HCT116 (cell line): ENCODE data around the gene CDH4. TPM values are rescaled to one million over a fixed set of nuclear protein-coding genes. Genes with fewer than 3 reads are reported as not detected.

Experiments
- ATAC-seq: fragments of 200-7000 bp; cut with Tn5 transposase; 2 replicates; pipeline ENCODE4 v1.9.1; 2020; ENCODE audit warnings: mild to moderate bottlenecking, moderate library complexity
- BruUV-seq: library from RNA; stranded (reverse); fragments of 400-500 nt; replicated peaks from 2 replicates; lab custom pipeline; 2021; lab: Mats Ljungman, UMichigan
- CTCF ChIA-PET: fragments of 300-600 bp; sonication (Branson Sonifier 250); formaldehyde crosslinking; loops from one replicate; lab custom pipeline; 2021; ENCODE audit warnings: antibody characterized with exemption; lab: Charles Lee
- POLR2A ChIA-PET: fragments of 300-600, 350-600 bp; sonication (Branson Sonifier 250); formaldehyde crosslinking; loops from one replicate; lab custom pipeline; 2021; ENCODE audit warnings: antibody characterized with exemption; lab: Charles Lee
- RAD21 ChIA-PET, 2 experiments: fragments of 300-600 bp; sonication (Branson Sonifier 250); formaldehyde crosslinking; loops; one replicate each; lab custom pipeline; 2023; ENCODE audit warnings: low total read pairs in 2 of 2; ENCODE audit not compliant: uncharacterized antibody in 2 of 2, unreplicated experiment in 2 of 2, low non-redundant PET in 1 of 2; lab: Charles Lee
- DNase-seq: peaks from one replicate; pipeline ENCODE4 v3.0.0-alpha.2; 2010; ENCODE audit warnings: low read depth, low spot score
- H2AFZ ChIP-seq: fragments of 200-600 bp; shearing (Covaris generic), sonication (generic); 2 replicates; pipeline ENCODE4 v1.6.1; 2017; ENCODE audit warnings: low read depth, mixed run types, mixed read lengths, antibody characterized with exemption, low read length; ENCODE audit not compliant: poor library complexity, severe bottlenecking
- H3K27ac ChIP-seq: 2 replicates; pipeline ENCODE4 v1.5.1; 2012; ENCODE audit warnings: low read depth, low read length
- H3K27me3 ChIP-seq: fragments of 200-600 bp; sonication (generic); 2 replicates; pipeline ENCODE4 v1.6.1; 2016; ENCODE audit warnings: mixed run types, low read length, mixed read lengths; ENCODE audit not compliant: insufficient read depth
- H3K36me3 ChIP-seq, 2 experiments: fragments of 200-500 bp in 1 of 2; fragments of 200-600 bp in 1 of 2; sonication (Bioruptor generic) in 1 of 2; sonication (generic) in 1 of 2; 2 replicates each; pipeline versions ENCODE4 v1.5.1 to v1.6.1; 2014 to 2016; ENCODE audit warnings: low read length in 2 of 2, inconsistent platforms in 1 of 2, mixed read lengths in 1 of 2, mixed run types in 1 of 2; ENCODE audit not compliant: insufficient read depth in 2 of 2, control insufficient read depth in 1 of 2
- H3K4me1 ChIP-seq, 2 experiments: fragments of 200-600 bp in 1 of 2; sonication (generic) in 1 of 2; 2 replicates each; pipeline versions ENCODE4 v1.5.1 to v1.6.1; 2012 to 2017; ENCODE audit warnings: low read length in 2 of 2, inconsistent platforms in 1 of 2, mild to moderate bottlenecking in 1 of 2, mixed read lengths in 1 of 2, mixed run types in 1 of 2, moderate library complexity in 1 of 2; ENCODE audit not compliant: insufficient read depth in 2 of 2, control insufficient read depth in 1 of 2
- H3K4me2 ChIP-seq: fragments of 200-600 bp; sonication (generic); 2 replicates; pipeline ENCODE4 v1.6.1; 2017; ENCODE audit warnings: mixed run types, low read length, mixed read lengths
- H3K4me3 ChIP-seq, 2 experiments: fragments of 200-600 bp in 1 of 2; sonication (generic) in 1 of 2; replicated peaks in 1 of 2; 2 replicates each; pipeline ENCODE4 v1.5.1; 2011 to 2016; ENCODE audit warnings: low read length in 2 of 2, control low read depth in 1 of 2, low read depth in 1 of 2, mild to moderate bottlenecking in 1 of 2, mixed read lengths in 1 of 2, mixed run types in 1 of 2
- H3K79me2 ChIP-seq: fragments of 200-600 bp; sonication (generic); 2 replicates; pipeline ENCODE4 v1.6.1; 2017; ENCODE audit warnings: mild to moderate bottlenecking, mixed run types, low read length, moderate library complexity, mixed read lengths; ENCODE audit not compliant: insufficient read depth
- H3K9ac ChIP-seq: fragments of 200-600 bp; sonication (generic); 2 replicates; pipeline ENCODE4 v1.6.1; 2016; ENCODE audit warnings: low read length, mixed read lengths
- H3K9me2 ChIP-seq: fragments of 200-600 bp; sonication (generic), shearing (Covaris generic); 2 replicates; pipeline ENCODE4 v1.6.1; 2017; ENCODE audit warnings: mixed run types, mild to moderate bottlenecking, moderate library complexity; ENCODE audit not compliant: insufficient read depth
- H3K9me3 ChIP-seq, 2 experiments: fragments of 200-500 bp in 1 of 2; fragments of 200-600 bp in 1 of 2; sonication (Bioruptor generic) in 1 of 2; sonication (generic) in 1 of 2; 2 replicates each; pipeline ENCODE4 v1.6.1; 2014 to 2017; ENCODE audit warnings: low read length in 2 of 2, mixed read lengths in 2 of 2, inconsistent platforms in 1 of 2, low read depth in 1 of 2, mild to moderate bottlenecking in 1 of 2, mixed run types in 1 of 2, moderate library complexity in 1 of 2; ENCODE audit not compliant: control insufficient read depth in 1 of 2, insufficient read depth in 1 of 2
- H4K20me1 ChIP-seq: fragments of 200-600 bp; sonication (generic), shearing (Covaris generic); 2 replicates; pipeline ENCODE4 v1.6.1; 2017; ENCODE audit warnings: mixed run types, mild to moderate bottlenecking, moderate library complexity; ENCODE audit not compliant: insufficient read depth
- ATF3 ChIP-seq: IDR thresholded peaks from 2 replicates; pipeline ENCODE4 v1.6.1; 2012
- CBX3 ChIP-seq: IDR thresholded peaks from 2 replicates; pipeline ENCODE4 v1.6.1; 2012; ENCODE audit warnings: low read depth
- CEBPB ChIP-seq: IDR thresholded peaks from 2 replicates; pipeline ENCODE4 v1.6.1; 2012; ENCODE audit warnings: low read depth
- EGR1 ChIP-seq: IDR thresholded peaks from 2 replicates; pipeline ENCODE4 v1.6.1; 2012; ENCODE audit warnings: low read depth
- ELF1 ChIP-seq: IDR thresholded peaks from 2 replicates; pipeline ENCODE4 v1.6.1; 2012; ENCODE audit warnings: low read depth, borderline replicate concordance
- EZH2 ChIP-seq: fragments of 200-600 bp; sonication (generic); IDR thresholded peaks from 2 replicates; pipeline ENCODE4 v1.6.1; 2017; ENCODE audit warnings: antibody characterized with exemption, mixed run types
- EZH2phosphoT487 ChIP-seq: fragments of 200-600 bp; IDR thresholded peaks from 2 replicates; pipeline ENCODE4 v1.6.1; 2018; ENCODE audit warnings: antibody characterized with exemption, borderline replicate concordance
- SP1 ChIP-seq: IDR thresholded peaks from 2 replicates; pipeline ENCODE4 v1.6.1; 2012; ENCODE audit warnings: low read depth
- SRF ChIP-seq: IDR thresholded peaks from 2 replicates; pipeline ENCODE4 v1.6.1; 2012; ENCODE audit warnings: low read depth
- ZFX ChIP-seq: fragments of 450-650 bp; IDR thresholded peaks from 2 replicates; pipeline ENCODE4 v1.6.1; 2017
- intact Hi-C: fragments of 100-400 bp; cut with micrococcal nuclease; formaldehyde crosslinking; loops from 2 replicates; pipeline ENCODE4 v1.10.0; 2022
- total RNA-seq: library from RNA; stranded (reverse); gene quantifications from one replicate; pipeline ENCODE4 v1.2.1, GENCODE V29; 2021; ENCODE audit not compliant: unreplicated experiment
- TF ChIP-seq, protein P1 (sequence below): IDR thresholded peaks from 2 replicates; pipeline ENCODE4 v1.6.1; 2012; ENCODE audit warnings: low read depth

CDH4 gene
- total RNA-seq, 1 experiment from 2014 or later, result not detected

GRCh38 chr20:61682996-61683681 lies 431.1 kb downstream of the CDH4 start (continued):
- TF ChIP-seq CEBPB (no peak), ATF3 (no peak), SRF (no peak), EZH2phosphoT487 (no peak), EGR1 (no peak), ELF1 (no peak), SP1 (no peak)
- TF ChIP-seq, protein P1, sequence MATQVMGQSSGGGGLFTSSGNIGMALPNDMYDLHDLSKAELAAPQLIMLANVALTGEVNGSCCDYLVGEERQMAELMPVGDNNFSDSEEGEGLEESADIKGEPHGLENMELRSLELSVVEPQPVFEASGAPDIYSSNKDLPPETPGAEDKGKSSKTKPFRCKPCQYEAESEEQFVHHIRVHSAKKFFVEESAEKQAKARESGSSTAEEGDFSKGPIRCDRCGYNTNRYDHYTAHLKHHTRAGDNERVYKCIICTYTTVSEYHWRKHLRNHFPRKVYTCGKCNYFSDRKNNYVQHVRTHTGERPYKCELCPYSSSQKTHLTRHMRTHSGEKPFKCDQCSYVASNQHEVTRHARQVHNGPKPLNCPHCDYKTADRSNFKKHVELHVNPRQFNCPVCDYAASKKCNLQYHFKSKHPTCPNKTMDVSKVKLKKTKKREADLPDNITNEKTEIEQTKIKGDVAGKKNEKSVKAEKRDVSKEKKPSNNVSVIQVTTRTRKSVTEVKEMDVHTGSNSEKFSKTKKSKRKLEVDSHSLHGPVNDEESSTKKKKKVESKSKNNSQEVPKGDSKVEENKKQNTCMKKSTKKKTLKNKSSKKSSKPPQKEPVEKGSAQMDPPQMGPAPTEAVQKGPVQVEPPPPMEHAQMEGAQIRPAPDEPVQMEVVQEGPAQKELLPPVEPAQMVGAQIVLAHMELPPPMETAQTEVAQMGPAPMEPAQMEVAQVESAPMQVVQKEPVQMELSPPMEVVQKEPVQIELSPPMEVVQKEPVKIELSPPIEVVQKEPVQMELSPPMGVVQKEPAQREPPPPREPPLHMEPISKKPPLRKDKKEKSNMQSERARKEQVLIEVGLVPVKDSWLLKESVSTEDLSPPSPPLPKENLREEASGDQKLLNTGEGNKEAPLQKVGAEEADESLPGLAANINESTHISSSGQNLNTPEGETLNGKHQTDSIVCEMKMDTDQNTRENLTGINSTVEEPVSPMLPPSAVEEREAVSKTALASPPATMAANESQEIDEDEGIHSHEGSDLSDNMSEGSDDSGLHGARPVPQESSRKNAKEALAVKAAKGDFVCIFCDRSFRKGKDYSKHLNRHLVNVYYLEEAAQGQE, result no peak

GRCh38 chr20:61683721-61684120 lies 431.7 kb downstream of the CDH4 start:
- no TSS peak for BruUV-seq
- ChIA-PET POLR2A (no interaction called here), CTCF (no interaction called here)

More at GRCh38 chr20:61683721-61684120, 431.7 kb downstream of the CDH4 start:
- no peak overlapping the region for H3K9ac ChIP-seq
- no peak overlapping the region for H3K4me2 ChIP-seq
- no peaks in the 10 kb centered on the region for H4K20me1 ChIP-seq
- H3K27ac ChIP-seq, result no peak overlapping the region
- H3K9me3 ChIP-seq, result no peaks in the 10 kb centered on the region
- H3K4me1 ChIP-seq, result no peaks in the 10 kb centered on the region
- intact Hi-C loops, result no loop called here
- H3K36me3 ChIP-seq, result no peaks in the 10 kb centered on the region
- H3K79me2 ChIP-seq, result no peaks in the 10 kb centered on the region
- no peak overlapping the region for H3K4me3 ChIP-seq
- TF ChIP-seq EZH2, result no peak
- no peak for TF ChIP-seq EGR1
- no peak for TF ChIP-seq CBX3
- no peak for TF ChIP-seq SRF
- no peak for TF ChIP-seq ZFX
- TF ChIP-seq ELF1, result no peak
- DNase-seq, result no peak
- peaks cover 60% of the 10 kb centered on the region for H3K27me3 ChIP-seq
- no peak overlapping the region for H2AFZ ChIP-seq
- ATAC-seq, result no peak
- H3K9me2 ChIP-seq, result no peaks in the 10 kb centered on the region
- RAD21 ChIA-PET, result no interaction called here
